Aorta (tissue), 5 donors: ENCODE data around the gene PCAT6. TPM values are rescaled to one million over a fixed set of nuclear protein-coding genes. Genes with fewer than 3 reads are reported as not detected.

Experiments used
- ATAC-seq: fragments of 200-7000 bp; cut with Tn5 transposase; one replicate; pipeline ENCODE4 v1.9.1; 2022; ENCODE audit warnings: moderate library complexity; ENCODE audit not compliant: low FRiP score
- DNase-seq, 2 donors: peaks; one replicate each; pipeline ENCODE4 v3.0.0-alpha.2; 2020
- H3K27ac ChIP-seq, 2 donors: one replicate each; pipeline ENCODE4 v1.5.1; 2013; ENCODE audit warnings: low read length in 2 of 2, mild to moderate bottlenecking in 2 of 2, moderate library complexity in 2 of 2, control low read depth in 1 of 2, inconsistent platforms in 1 of 2, low read depth in 1 of 2
- H3K27me3 ChIP-seq, 2 donors: one replicate each; pipeline ENCODE4 v1.6.1; 2013; ENCODE audit warnings: control low read depth in 1 of 2, low read length in 1 of 2, mild to moderate bottlenecking in 1 of 2, moderate library complexity in 1 of 2; ENCODE audit not compliant: insufficient read depth in 2 of 2, control insufficient read depth in 1 of 2
- H3K36me3 ChIP-seq, 2 donors: one replicate each; pipeline ENCODE4 v1.6.1; 2013; ENCODE audit warnings: control low read depth in 1 of 2, low read length in 1 of 2, mild to moderate bottlenecking in 1 of 2; ENCODE audit not compliant: insufficient read depth in 2 of 2, control insufficient read depth in 1 of 2
- H3K4me1 ChIP-seq, 2 donors: one replicate each; pipeline ENCODE4 v1.6.1; 2013; ENCODE audit warnings: low read length in 2 of 2, control low read depth in 1 of 2, mild to moderate bottlenecking in 1 of 2, moderate library complexity in 1 of 2; ENCODE audit not compliant: insufficient read depth in 2 of 2, control insufficient read depth in 1 of 2
- H3K4me3 ChIP-seq, 2 donors: one replicate each; pipeline ENCODE4 v1.5.1; 2013; ENCODE audit warnings: low read length in 2 of 2, control low read depth in 1 of 2, mild to moderate bottlenecking in 1 of 2
- H3K9me3 ChIP-seq: one replicate; pipeline ENCODE4 v1.6.1; 2013; ENCODE audit warnings: mild to moderate bottlenecking, low read length; ENCODE audit not compliant: control insufficient read depth
- WGBS, 2 donors: extraction: QIAGEN DNeasy Blood & Tissue Kit; methylation state at CpG; one replicate each; pipeline ENCODE4 v1.1.7; 2013; 5-methylcytosine and 5-hydroxymethylcytosine counted together
- intact Hi-C, 2 donors: fragments of 100-400 bp; cut with DNase I; formaldehyde crosslinking; loops; one replicate each; pipeline versions ENCODE4 v1.14.2 to v1.15.0; 2022
- long read RNA-seq, 2 donors: library from polyadenylated mRNA; unstranded; transcript quantifications; one replicate each; pipeline ENCODE4 v2.0.0, GENCODE V29; 2020 to 2021
- polyA plus RNA-seq, 2 donors: library from polyadenylated mRNA; stranded (reverse); fragments of 200-250 nt; gene quantifications; one replicate each; pipeline ENCODE4 v1.2.3, GENCODE V29; 2013
- total RNA-seq, 2 donors: library from RNA; stranded (reverse); fragmentation: NEBNext Ultra II Directional; extraction: Animal tissue kit (Norgen Biotek cat#: 25700); gene quantifications; one replicate each; pipeline ENCODE4 v1.2.1, GENCODE V29; 2021
- donor health status: healthy with polysubstance abuse.
- donor health status: Bipolar disorder and iron deficiency.
- donor health status: DM: no; HTN: no; CAD: no.
- donor health status: DM: no; HTN: no; CAD: no.
- donor health status: DM: yes; HTN: yes; CAD: no.

The PCAT6 gene
- total RNA-seq (1 to 10 TPM in 1 of 2 donors, under 1 TPM in 1; 0.49 to 1.7 TPM), polyA plus RNA-seq (1 to 10 TPM in 1 of 2 donors, not detected in 1; 2.8 TPM)
- long read RNA-seq, donor 1, partial matches to known transcripts = 0 of 1 reads
- long read RNA-seq, donor 1, other reads (novel, unspliced or antisense) = 0 of 1 reads
- long read RNA-seq, donor 2, partial matches to known transcripts = 0 of 1 reads
- long read RNA-seq, donor 2, other reads (novel, unspliced or antisense) = 1 of 1 reads

DNA sequence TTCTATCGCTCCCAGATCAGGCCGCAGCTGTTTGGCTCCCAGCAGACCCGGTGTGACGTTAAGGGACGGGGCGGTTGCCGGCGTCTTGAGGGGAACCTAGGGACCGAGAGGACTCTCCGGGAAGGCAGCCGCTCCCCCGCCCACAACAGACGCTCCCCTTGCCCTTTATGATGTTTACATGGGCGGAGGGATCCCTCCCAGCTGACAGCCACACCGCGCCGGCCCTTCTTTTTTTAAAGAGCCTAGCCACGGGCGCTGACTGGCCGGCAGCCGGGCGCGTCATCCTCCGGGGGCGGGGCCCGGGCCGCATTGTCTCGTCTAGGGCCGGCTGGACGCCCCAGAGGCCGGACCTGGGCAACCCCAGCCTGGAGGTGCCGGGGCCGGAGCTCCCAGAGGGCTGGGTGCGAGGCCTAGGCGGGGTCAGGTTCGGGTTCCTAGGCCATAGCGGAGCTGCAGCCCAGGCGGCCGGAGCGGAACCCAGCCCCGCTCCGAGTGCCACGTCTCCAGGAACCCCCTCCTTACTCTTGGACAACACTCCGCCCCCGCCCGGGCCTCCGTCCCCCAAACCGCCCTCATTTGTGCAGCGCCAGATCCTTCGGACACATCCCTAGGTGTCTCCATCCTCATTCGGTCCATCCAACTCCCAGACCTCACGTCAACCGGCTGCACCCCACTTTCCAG lies at the start of gene PCAT6:
TSS of gene PCAT6 (plus strand) at position 340 of the 681 bp plus-strand sequence.
- peak; percentile 96 for DNase-seq
- no peaks in the 10 kb centered on the region for H3K9me3 ChIP-seq
- H3K27ac ChIP-seq = peak within 1 kb of the TSS in 1 of 2 donors; percentile 30
- H3K4me1 ChIP-seq = peaks cover 0 to 4% of the 10 kb centered on the region in 2 donors
- H3K36me3 ChIP-seq = no peaks in the 10 kb centered on the region
- intact Hi-C loops = loop anchor here in 1 of 2 donors (2.0 kb wide), 1 partner anchor 78 kb away; the partner anchor contains the start of gene RABIF
- peak within 1 kb of the TSS; percentile 62 to 76 for H3K4me3 ChIP-seq
- WGBS, 2 donors = 1% methylated on average over 52 to 53 of the region's 53 CpGs
- ATAC-seq = peak; percentile 96
- H3K27me3 ChIP-seq = no peaks in the 10 kb centered on the region

- no peak for ATAC-seq
- WGBS, 2 donors = 56 to 57% methylated on average over 2 of the region's 2 CpGs
- Histone ChIP-seq H3K27ac (no peak overlapping the region), H3K27me3 (no peaks in the 10 kb centered on the region), H3K4me3 (no peak overlapping the region), H3K4me1 (no peaks in the 10 kb centered on the region), H3K36me3 (peaks cover 2 to 11% of the 10 kb centered on the region in 2 donors), H3K9me3 (no peaks in the 10 kb centered on the region)
- intact Hi-C loops = no loop called here
- DNase-seq = no peak
Observed at GRCh38 chr1:202762019-202762418, 48.7 kb upstream of the PCAT6 start.

DNA sequence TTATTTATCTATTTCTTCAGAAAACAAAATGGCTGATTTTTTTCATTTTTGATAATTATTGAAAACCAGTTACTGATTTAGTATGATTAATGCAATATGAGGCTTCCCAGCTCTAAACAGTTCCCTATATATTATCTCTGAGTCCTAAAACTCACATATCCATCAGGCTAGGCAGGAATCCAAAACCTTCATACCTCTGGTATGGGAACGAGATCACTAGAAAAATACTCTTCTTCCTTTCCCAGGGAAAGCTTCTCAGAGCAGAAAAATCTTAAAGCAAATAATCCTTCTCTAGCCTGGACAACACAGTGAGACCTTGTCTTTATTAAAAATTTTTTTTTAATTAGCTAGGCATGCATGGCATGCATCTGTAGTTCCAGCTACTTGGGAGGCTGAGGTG lies 45.0 kb upstream of the PCAT6 start:
- no peak for ATAC-seq
- intact Hi-C loops = no loop called here

GRCh38 chr1:202770135-202770534 lies 40.6 kb upstream of the PCAT6 start:
- intact Hi-C loops = no loop called here

More for the DNA sequence above, 45.0 kb upstream of the PCAT6 start:
- Histone ChIP-seq H3K27me3 (no peaks in the 10 kb centered on the region), H3K9me3 (no peaks in the 10 kb centered on the region), H3K27ac (no peak overlapping the region), H3K36me3 (peaks cover 5% of the 10 kb centered on the region in 2 donors), H3K4me1 (no peaks in the 10 kb centered on the region), H3K4me3 (no peak overlapping the region)
- 35 to 49% methylated on average over 1 of the region's 1 CpG for WGBS, 2 donors
- no peak for DNase-seq

DNA sequence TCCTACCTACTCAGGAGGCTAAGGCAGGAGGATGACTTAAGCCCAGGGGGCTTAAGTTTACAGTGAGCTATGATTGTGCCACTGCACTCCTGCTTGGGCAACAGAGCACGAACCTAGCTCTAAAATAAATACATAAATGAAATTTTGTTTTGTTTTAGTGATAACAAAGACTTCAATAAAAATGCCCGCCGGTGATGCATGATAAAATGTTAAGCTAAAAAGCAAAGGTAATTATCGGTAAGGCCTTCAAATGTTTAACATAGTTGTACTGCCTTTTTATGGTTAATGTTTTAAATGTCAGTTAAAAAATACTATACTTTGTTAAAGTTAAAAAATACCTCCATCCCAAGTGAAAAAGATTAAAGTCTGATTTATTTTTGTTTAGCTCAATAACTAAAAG lies 29.6 kb upstream of the PCAT6 start:
- intact Hi-C loops = no loop called here
- no peak for ATAC-seq
- no peak for DNase-seq
- Histone ChIP-seq H3K27ac (no peak overlapping the region), H3K36me3 (no peaks in the 10 kb centered on the region), H3K4me1 (no peaks in the 10 kb centered on the region), H3K9me3 (no peaks in the 10 kb centered on the region), H3K4me3 (no peak overlapping the region), H3K27me3 (no peaks in the 10 kb centered on the region)
- WGBS, 2 donors = 37 to 41% methylated on average over 4 of the region's 4 CpGs

More at GRCh38 chr1:202770135-202770534, 40.6 kb upstream of the PCAT6 start:
- H3K4me1 ChIP-seq = no peaks in the 10 kb centered on the region
- ATAC-seq (no peak), DNase-seq (no peak)
- WGBS, 2 donors = 86 to 89% methylated on average over 2 of the region's 2 CpGs
- no peaks in the 10 kb centered on the region for H3K27me3 ChIP-seq
- no peaks in the 10 kb centered on the region for H3K9me3 ChIP-seq
- peaks cover 3 to 5% of the 10 kb centered on the region in 2 donors for H3K36me3 ChIP-seq
- no peak overlapping the region for H3K27ac ChIP-seq
- no peak overlapping the region for H3K4me3 ChIP-seq

DNA sequence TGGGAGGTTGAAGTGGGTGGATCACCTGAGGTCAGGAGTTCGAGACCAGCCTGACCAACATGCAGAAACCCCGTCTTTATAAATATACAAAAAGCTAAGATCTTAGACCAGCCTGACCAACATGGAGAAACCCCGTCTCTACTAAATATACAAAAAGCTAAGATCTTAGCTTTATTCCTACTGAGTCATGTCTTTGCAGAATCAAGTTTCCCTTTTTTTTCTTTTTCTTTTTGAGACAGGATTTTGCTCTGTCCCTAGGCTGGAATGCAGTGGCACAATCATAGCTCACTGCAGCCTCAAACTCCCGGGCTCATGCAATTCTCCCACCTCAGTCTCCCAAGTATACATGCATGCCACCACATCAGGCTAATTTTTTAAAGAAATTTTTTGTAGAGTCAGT lies 23.9 kb upstream of the PCAT6 start:
- DNase-seq (no peak), ATAC-seq (no peak)
- WGBS, 2 donors = 82 to 84% methylated on average over 4 of the region's 4 CpGs
- H3K27me3 ChIP-seq = no peaks in the 10 kb centered on the region
- no peaks in the 10 kb centered on the region for H3K9me3 ChIP-seq
- intact Hi-C loops = no loop called here
- H3K36me3 ChIP-seq = no peaks in the 10 kb centered on the region
- no peak overlapping the region for H3K4me3 ChIP-seq
- no peak overlapping the region for H3K27ac ChIP-seq
- H3K4me1 ChIP-seq = no peaks in the 10 kb centered on the region

GRCh38 chr1:202788800-202789199 lies 22.0 kb upstream of the PCAT6 start:
- H3K36me3 ChIP-seq = no peaks in the 10 kb centered on the region
- H3K27me3 ChIP-seq = no peaks in the 10 kb centered on the region
- ATAC-seq = no peak
- no peak overlapping the region for H3K27ac ChIP-seq
- no peaks in the 10 kb centered on the region for H3K4me1 ChIP-seq
- H3K4me3 ChIP-seq = no peak overlapping the region
- intact Hi-C loops = no loop called here
- WGBS, 2 donors = 71 to 79% methylated on average over 3 of the region's 3 CpGs
- no peak for DNase-seq
- no peaks in the 10 kb centered on the region for H3K9me3 ChIP-seq

DNA sequence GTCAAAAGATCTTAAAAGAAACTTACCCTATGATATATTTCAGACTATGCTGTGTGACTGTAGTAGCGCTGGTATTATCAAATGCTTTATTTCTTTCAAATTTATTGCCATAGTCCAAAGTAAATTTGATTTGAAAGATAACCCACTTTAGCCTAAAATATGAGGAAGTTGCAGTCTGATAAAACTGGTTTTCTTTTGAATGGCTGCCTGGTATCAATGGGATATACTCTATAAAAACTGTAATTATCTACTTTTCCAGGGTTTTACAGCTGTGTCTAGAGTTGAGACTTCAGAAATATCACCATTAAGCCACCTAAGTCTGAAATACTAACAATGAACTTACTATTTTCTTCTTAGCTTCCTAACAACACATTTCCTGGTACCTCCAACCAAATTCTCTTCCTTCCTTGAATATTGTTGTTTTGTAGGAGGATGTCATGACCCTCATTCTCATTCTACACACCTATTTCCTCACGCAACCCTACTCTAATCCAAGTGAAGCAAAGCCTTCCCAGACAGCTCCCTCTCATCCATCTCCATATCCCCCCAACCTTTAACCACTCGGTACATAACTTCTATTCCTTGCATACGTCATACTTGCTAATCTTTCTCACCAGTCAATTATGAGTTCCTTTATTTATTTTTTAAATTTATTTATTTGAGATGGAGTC lies 19.5 kb upstream of the PCAT6 start:
- DNase-seq (no peak), ATAC-seq (no peak)
- intact Hi-C loops = no loop called here
- Histone ChIP-seq H3K27ac (no peak overlapping the region), H3K4me3 (no peak overlapping the region), H3K9me3 (no peaks in the 10 kb centered on the region), H3K27me3 (no peaks in the 10 kb centered on the region), H3K4me1 (no peaks in the 10 kb centered on the region), H3K36me3 (no peaks in the 10 kb centered on the region)
- WGBS, 2 donors = 77 to 83% methylated on average over 4 of the region's 4 CpGs
